DOHH2 (cell line): ENCODE data around the gene SELPLG.
"Not testable (repeated sequence)": the region's sequence is repeated elsewhere in the genome, so short reads cannot be mapped to it uniquely, and the experiment has no call there.

Experiments
- CTCF ChIP-seq: fragments of 200-600 bp; sonication (generic); IDR thresholded peaks from one replicate; pipeline ENCODE4 v1.5.1; 2014; ENCODE audit warnings: antibody characterized with exemption, mild to moderate bottlenecking, low read depth, low read length; ENCODE audit not compliant: poor library complexity, severe bottlenecking
- EZH2phosphoT487 ChIP-seq: fragments of 200-600 bp; sonication (generic); IDR thresholded peaks from 2 replicates; pipeline ENCODE4 v1.6.1; 2017; ENCODE audit warnings: borderline replicate concordance, mild to moderate bottlenecking, antibody characterized with exemption, low read length, moderate library complexity, mixed read lengths

- TF ChIP-seq CTCF, EZH2phosphoT487: not testable (repeated sequence)
These were observed 22.1 kb upstream of the SELPLG start for GRCh38 chr12:108655812-108656175.
